ENCODE measurements around the gene ARHGEF12.

ARHGEF12 gene

GRCh38 chr11:120335908-120336640 is at the start of gene ARHGEF12:
ARHGEF12 (plus strand) TSS chr11:120336413; CDS start chr11:120337244, 831 bp downstream.
- no peak within 1 kb of the TSS for H3K27ac ChIP-seq (ENCODE audit: low read length)
- H3K27me3 ChIP-seq (ENCODE audit: control insufficient read depth, insufficient read depth, low read length): no peaks in the 10 kb centered on the region
- peak within 1 kb of the TSS; percentile 91 for H3K4me3 ChIP-seq (ENCODE audit: low read length)
- peak; percentile 95 for DNase-seq (ENCODE audit: low read depth, low spot score)
- H3K36me3 ChIP-seq (ENCODE audit: control insufficient read depth, insufficient read depth, low read length): no peaks in the 10 kb centered on the region
- peaks cover 2% of the 10 kb centered on the region; the same call in 1 of the 2 replicates for H3K4me1 ChIP-seq (ENCODE audit: control insufficient read depth, insufficient read depth, low read length)
- H3K9me3 ChIP-seq (ENCODE audit: control insufficient read depth, insufficient read depth, low read length): no peaks in the 10 kb centered on the region
- no CpG with 5 or more reads among the region's 92 CpGs for WGBS (ENCODE audit: insufficient coverage, insufficient read length)

- Histone ChIP-seq H3K4me1 (ENCODE audit: control insufficient read depth, insufficient read depth, low read length) (no peaks in the 10 kb centered on the region), H3K9me3 (ENCODE audit: control insufficient read depth, insufficient read depth, low read length) (no peaks in the 10 kb centered on the region), H3K4me3 (ENCODE audit: low read length) (no peak overlapping the region), H3K36me3 (ENCODE audit: control insufficient read depth, insufficient read depth, low read length) (no peaks in the 10 kb centered on the region), H3K27me3 (ENCODE audit: control insufficient read depth, insufficient read depth, low read length) (no peaks in the 10 kb centered on the region), H3K27ac (ENCODE audit: low read length) (no peak overlapping the region)
- DNase-seq (ENCODE audit: low read depth, low spot score): no peak
- whole genome bisulfite sequencing (ENCODE audit: insufficient coverage, insufficient read length): no CpG with 5 or more reads among the region's 2 CpGs
Observed at GRCh38 chr11:120288021-120288420, 48.2 kb upstream of the ARHGEF12 start.

GRCh38 chr11:120289426-120289825 is 46.8 kb upstream of the ARHGEF12 start:
- H3K4me1 ChIP-seq (ENCODE audit: control insufficient read depth, insufficient read depth, low read length): no peaks in the 10 kb centered on the region
- H3K27ac ChIP-seq (ENCODE audit: low read length): no peak overlapping the region
- H3K4me3 ChIP-seq (ENCODE audit: low read length): no peak overlapping the region
- H3K9me3 ChIP-seq (ENCODE audit: control insufficient read depth, insufficient read depth, low read length): no peaks in the 10 kb centered on the region
- H3K27me3 ChIP-seq (ENCODE audit: control insufficient read depth, insufficient read depth, low read length): no peaks in the 10 kb centered on the region
- no CpG with 5 or more reads among the region's 9 CpGs for WGBS (ENCODE audit: insufficient coverage, insufficient read length)
- no peak for DNase-seq (ENCODE audit: low read depth, low spot score)
- no peaks in the 10 kb centered on the region for H3K36me3 ChIP-seq (ENCODE audit: control insufficient read depth, insufficient read depth, low read length)

- Histone ChIP-seq H3K27me3 (ENCODE audit: control insufficient read depth, insufficient read depth, low read length) (no peaks in the 10 kb centered on the region), H3K4me3 (ENCODE audit: low read length) (no peak overlapping the region), H3K4me1 (ENCODE audit: control insufficient read depth, insufficient read depth, low read length) (no peaks in the 10 kb centered on the region), H3K9me3 (ENCODE audit: control insufficient read depth, insufficient read depth, low read length) (no peaks in the 10 kb centered on the region), H3K27ac (ENCODE audit: low read length) (no peak overlapping the region), H3K36me3 (ENCODE audit: control insufficient read depth, insufficient read depth, low read length) (no peaks in the 10 kb centered on the region)
- WGBS (ENCODE audit: insufficient coverage, insufficient read length): no CpG with 5 or more reads among the region's 3 CpGs
- no peak for DNase-seq (ENCODE audit: low read depth, low spot score)
Observed at GRCh38 chr11:120290956-120291355, 45.3 kb upstream of the ARHGEF12 start.

- Histone ChIP-seq H3K27ac (ENCODE audit: low read length) (no peak overlapping the region), H3K27me3 (ENCODE audit: control insufficient read depth, insufficient read depth, low read length) (no peaks in the 10 kb centered on the region), H3K4me3 (ENCODE audit: low read length) (no peak overlapping the region), H3K36me3 (ENCODE audit: control insufficient read depth, insufficient read depth, low read length) (no peaks in the 10 kb centered on the region), H3K9me3 (ENCODE audit: control insufficient read depth, insufficient read depth, low read length) (no peaks in the 10 kb centered on the region), H3K4me1 (ENCODE audit: control insufficient read depth, insufficient read depth, low read length) (no peaks in the 10 kb centered on the region)
- DNase-seq (ENCODE audit: low read depth, low spot score): no peak
- no CpG with 5 or more reads among the region's 5 CpGs for whole genome bisulfite sequencing (ENCODE audit: insufficient coverage, insufficient read length)
Observed at GRCh38 chr11:120293038-120293800, 43.0 kb upstream of the ARHGEF12 start.

GRCh38 chr11:120294096-120294495 is 42.1 kb upstream of the ARHGEF12 start:
- H3K9me3 ChIP-seq (ENCODE audit: control insufficient read depth, insufficient read depth, low read length): no peaks in the 10 kb centered on the region
- DNase-seq (ENCODE audit: low read depth, low spot score): no peak
- WGBS (ENCODE audit: insufficient coverage, insufficient read length): no CpG with 5 or more reads among the region's 5 CpGs
- H3K27me3 ChIP-seq (ENCODE audit: control insufficient read depth, insufficient read depth, low read length): no peaks in the 10 kb centered on the region
- no peak overlapping the region for H3K4me3 ChIP-seq (ENCODE audit: low read length)
- no peaks in the 10 kb centered on the region for H3K36me3 ChIP-seq (ENCODE audit: control insufficient read depth, insufficient read depth, low read length)
- H3K27ac ChIP-seq (ENCODE audit: low read length): no peak overlapping the region
- H3K4me1 ChIP-seq (ENCODE audit: control insufficient read depth, insufficient read depth, low read length): no peaks in the 10 kb centered on the region

- Histone ChIP-seq H3K4me1 (ENCODE audit: control insufficient read depth, insufficient read depth, low read length) (0 out of 2 replicates have a peak, but pooled peaks cover 1% of the 10 kb centered on the region), H3K4me3 (ENCODE audit: low read length) (no peak overlapping the region), H3K36me3 (ENCODE audit: control insufficient read depth, insufficient read depth, low read length) (no peaks in the 10 kb centered on the region), H3K27ac (ENCODE audit: low read length) (no peak overlapping the region), H3K9me3 (ENCODE audit: control insufficient read depth, insufficient read depth, low read length) (no peaks in the 10 kb centered on the region), H3K27me3 (ENCODE audit: control insufficient read depth, insufficient read depth, low read length) (no peaks in the 10 kb centered on the region)
- DNase-seq (ENCODE audit: low read depth, low spot score): no peak
- no CpG with 5 or more reads among the region's 4 CpGs for WGBS (ENCODE audit: insufficient coverage, insufficient read length)
Observed at GRCh38 chr11:120295099-120295498, 41.1 kb upstream of the ARHGEF12 start.

- 0 out of 2 replicates have a peak, but pooled peaks cover 1% of the 10 kb centered on the region for H3K4me1 ChIP-seq (ENCODE audit: control insufficient read depth, insufficient read depth, low read length)
- H3K4me3 ChIP-seq (ENCODE audit: low read length): no peak overlapping the region
- no peaks in the 10 kb centered on the region for H3K9me3 ChIP-seq (ENCODE audit: control insufficient read depth, insufficient read depth, low read length)
- DNase-seq (ENCODE audit: low read depth, low spot score): no peak
- WGBS (ENCODE audit: insufficient coverage, insufficient read length): no CpG with 5 or more reads among the region's 5 CpGs
- no peaks in the 10 kb centered on the region for H3K27me3 ChIP-seq (ENCODE audit: control insufficient read depth, insufficient read depth, low read length)
- H3K27ac ChIP-seq (ENCODE audit: low read length): no peak overlapping the region
- no peaks in the 10 kb centered on the region for H3K36me3 ChIP-seq (ENCODE audit: control insufficient read depth, insufficient read depth, low read length)
Observed at GRCh38 chr11:120296554-120296953, 39.7 kb upstream of the ARHGEF12 start.

GRCh38 chr11:120298461-120298860 is 37.8 kb upstream of the ARHGEF12 start:
- Histone ChIP-seq H3K4me3 (ENCODE audit: low read length) (no peak overlapping the region), H3K27ac (ENCODE audit: low read length) (no peak overlapping the region), H3K4me1 (ENCODE audit: control insufficient read depth, insufficient read depth, low read length) (0 out of 2 replicates have a peak, but pooled peaks cover 1% of the 10 kb centered on the region), H3K27me3 (ENCODE audit: control insufficient read depth, insufficient read depth, low read length) (no peaks in the 10 kb centered on the region), H3K36me3 (ENCODE audit: control insufficient read depth, insufficient read depth, low read length) (no peaks in the 10 kb centered on the region), H3K9me3 (ENCODE audit: control insufficient read depth, insufficient read depth, low read length) (no peaks in the 10 kb centered on the region)
- WGBS (ENCODE audit: insufficient coverage, insufficient read length): no CpG with 5 or more reads among the region's 5 CpGs
- no peak for DNase-seq (ENCODE audit: low read depth, low spot score)

GRCh38 chr11:120302001-120302805 is 34.0 kb upstream of the ARHGEF12 start:
- H3K9me3 ChIP-seq (ENCODE audit: control insufficient read depth, insufficient read depth, low read length): no peaks in the 10 kb centered on the region
- DNase-seq (ENCODE audit: low read depth, low spot score): no peak
- WGBS (ENCODE audit: insufficient coverage, insufficient read length): no CpG with 5 or more reads among the region's 6 CpGs
- H3K4me1 ChIP-seq (ENCODE audit: control insufficient read depth, insufficient read depth, low read length): peaks cover 8% of the 10 kb centered on the region
- H3K27ac ChIP-seq (ENCODE audit: low read length): no peak overlapping the region
- H3K4me3 ChIP-seq (ENCODE audit: low read length): no peak overlapping the region
- no peaks in the 10 kb centered on the region for H3K36me3 ChIP-seq (ENCODE audit: control insufficient read depth, insufficient read depth, low read length)
- no peaks in the 10 kb centered on the region for H3K27me3 ChIP-seq (ENCODE audit: control insufficient read depth, insufficient read depth, low read length)

Data from iPS DF 6.9 (cell line).